ENCODE data around the gene WDR49.

WDR49 gene

GRCh38 chr3:167565489-167565888 is 88.3 kb downstream of the WDR49 start:
- Histone ChIP-seq H3K36me3 (ENCODE audit: low read length) (no peaks in the 10 kb centered on the region), H3K9me2 (replicated peaks; ENCODE audit: insufficient read depth, low read length) (no peaks in the 10 kb centered on the region), H3F3A (ENCODE audit: insufficient read depth) (no peaks in the 10 kb centered on the region), H3K27me3 (ENCODE audit: low read length) (no peaks in the 10 kb centered on the region), H3K9me3 (ENCODE audit: insufficient read depth, low read length) (no peaks in the 10 kb centered on the region), H4K20me1 (ENCODE audit: low read depth, low read length) (no peaks in the 10 kb centered on the region), H2AFZ (ENCODE audit: low read depth, low read length, severe bottlenecking) (no peak overlapping the region), H3K27ac (ENCODE audit: low read depth, low read length) (no peak overlapping the region), H3K4me2 (ENCODE audit: low read depth, low read length, poor library complexity, severe bottlenecking) (no peak overlapping the region), H3K79me2 (ENCODE audit: insufficient read depth, low read length) (no peaks in the 10 kb centered on the region), H3K9ac (ENCODE audit: low read length) (no peak overlapping the region), H3K4me3 (ENCODE audit: insufficient read depth, low read length, poor library complexity, severe bottlenecking) (no peak overlapping the region)
- TF ChIP-seq, protein P1, sequence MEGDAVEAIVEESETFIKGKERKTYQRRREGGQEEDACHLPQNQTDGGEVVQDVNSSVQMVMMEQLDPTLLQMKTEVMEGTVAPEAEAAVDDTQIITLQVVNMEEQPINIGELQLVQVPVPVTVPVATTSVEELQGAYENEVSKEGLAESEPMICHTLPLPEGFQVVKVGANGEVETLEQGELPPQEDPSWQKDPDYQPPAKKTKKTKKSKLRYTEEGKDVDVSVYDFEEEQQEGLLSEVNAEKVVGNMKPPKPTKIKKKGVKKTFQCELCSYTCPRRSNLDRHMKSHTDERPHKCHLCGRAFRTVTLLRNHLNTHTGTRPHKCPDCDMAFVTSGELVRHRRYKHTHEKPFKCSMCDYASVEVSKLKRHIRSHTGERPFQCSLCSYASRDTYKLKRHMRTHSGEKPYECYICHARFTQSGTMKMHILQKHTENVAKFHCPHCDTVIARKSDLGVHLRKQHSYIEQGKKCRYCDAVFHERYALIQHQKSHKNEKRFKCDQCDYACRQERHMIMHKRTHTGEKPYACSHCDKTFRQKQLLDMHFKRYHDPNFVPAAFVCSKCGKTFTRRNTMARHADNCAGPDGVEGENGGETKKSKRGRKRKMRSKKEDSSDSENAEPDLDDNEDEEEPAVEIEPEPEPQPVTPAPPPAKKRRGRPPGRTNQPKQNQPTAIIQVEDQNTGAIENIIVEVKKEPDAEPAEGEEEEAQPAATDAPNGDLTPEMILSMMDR (IDR thresholded peaks at IDR 0.05; ENCODE audit: insufficient read depth, low read length, poor library complexity, severe bottlenecking), result no peak
- no peak for TF ChIP-seq EZH2phosphoT487 (conservative IDR thresholded peaks at IDR 0.05; ENCODE audit: low read length)

GRCh38 chr3:167564612-167565011 is 89.1 kb downstream of the WDR49 start:
- Histone ChIP-seq H3K4me2 (ENCODE audit: low read depth, low read length, poor library complexity, severe bottlenecking) (no peak overlapping the region), H2AFZ (ENCODE audit: low read depth, low read length, severe bottlenecking) (no peak overlapping the region)

DNA sequence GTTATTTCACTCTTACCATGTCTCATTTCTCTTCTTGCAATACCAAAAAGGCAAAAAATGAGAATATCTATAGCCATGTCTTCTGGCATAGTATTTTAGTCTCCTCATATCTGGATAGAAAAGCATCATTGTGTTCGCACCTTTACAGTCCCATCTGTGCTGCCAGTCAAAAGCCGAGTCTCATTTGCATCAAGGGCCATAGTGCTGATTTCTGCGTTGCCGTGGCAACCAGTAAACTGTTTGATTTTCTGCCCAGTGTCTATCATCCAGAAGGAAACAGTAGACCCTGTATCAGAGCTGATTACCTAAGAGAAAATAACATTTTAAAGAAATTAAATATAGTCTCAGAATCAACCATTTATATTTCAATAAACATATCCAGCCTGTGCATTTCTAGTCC is 93.8 kb downstream of the WDR49 start:
- H3F3A ChIP-seq (ENCODE audit: insufficient read depth), result no peaks in the 10 kb centered on the region
- H3K79me2 ChIP-seq (ENCODE audit: insufficient read depth, low read length), result no peaks in the 10 kb centered on the region
- no peaks in the 10 kb centered on the region for H4K20me1 ChIP-seq (ENCODE audit: low read depth, low read length)
- H3K27me3 ChIP-seq (ENCODE audit: low read length), result no peaks in the 10 kb centered on the region
- TF ChIP-seq, protein P1 (IDR thresholded peaks at IDR 0.05; ENCODE audit: insufficient read depth, low read length, poor library complexity, severe bottlenecking), result no peak
- no peak for TF ChIP-seq EZH2phosphoT487 (conservative IDR thresholded peaks at IDR 0.05; ENCODE audit: low read length)
- no peak overlapping the region for H2AFZ ChIP-seq (ENCODE audit: low read depth, low read length, severe bottlenecking)
- H3K4me2 ChIP-seq (ENCODE audit: low read depth, low read length, poor library complexity, severe bottlenecking), result no peak overlapping the region
- H3K9me2 ChIP-seq (replicated peaks; ENCODE audit: insufficient read depth, low read length), result no peaks in the 10 kb centered on the region
- H3K36me3 ChIP-seq (ENCODE audit: low read length), result no peaks in the 10 kb centered on the region
- H3K9me3 ChIP-seq (ENCODE audit: insufficient read depth, low read length), result no peaks in the 10 kb centered on the region
- no peak overlapping the region for H3K27ac ChIP-seq (ENCODE audit: low read depth, low read length)
- no peak overlapping the region for H3K4me3 ChIP-seq (ENCODE audit: insufficient read depth, low read length, poor library complexity, severe bottlenecking)
- no peak overlapping the region for H3K9ac ChIP-seq (ENCODE audit: low read length)

More at GRCh38 chr3:167564612-167565011, 89.1 kb downstream of the WDR49 start:
- Histone ChIP-seq H3K27ac (ENCODE audit: low read depth, low read length) (no peak overlapping the region), H4K20me1 (ENCODE audit: low read depth, low read length) (no peaks in the 10 kb centered on the region), H3K9me2 (replicated peaks; ENCODE audit: insufficient read depth, low read length) (no peaks in the 10 kb centered on the region), H3K4me3 (ENCODE audit: insufficient read depth, low read length, poor library complexity, severe bottlenecking) (no peak overlapping the region), H3K9me3 (ENCODE audit: insufficient read depth, low read length) (no peaks in the 10 kb centered on the region), H3K9ac (ENCODE audit: low read length) (no peak overlapping the region), H3K36me3 (ENCODE audit: low read length) (no peaks in the 10 kb centered on the region), H3K27me3 (ENCODE audit: low read length) (no peaks in the 10 kb centered on the region), H3F3A (ENCODE audit: insufficient read depth) (no peaks in the 10 kb centered on the region), H3K79me2 (ENCODE audit: insufficient read depth, low read length) (no peaks in the 10 kb centered on the region)
- TF ChIP-seq, protein P1 (IDR thresholded peaks at IDR 0.05; ENCODE audit: insufficient read depth, low read length, poor library complexity, severe bottlenecking), result no peak
- TF ChIP-seq EZH2phosphoT487 (conservative IDR thresholded peaks at IDR 0.05; ENCODE audit: low read length), result no peak
